Muscle of leg (tissue), 11 donors: ENCODE data around the gene SEMA3E. TPM values are rescaled to one million over a fixed set of nuclear protein-coding genes. Genes with fewer than 3 reads are reported as not detected.
"Not testable (repeated sequence)": the region's sequence is repeated elsewhere in the genome, so short reads cannot be mapped to it uniquely, and the experiment has no call there.

Experiments used
- DNase-seq: peaks from one replicate; pipeline ENCODE4 v3.0.0; 2013
- H3K27ac ChIP-seq: one replicate; pipeline ENCODE4 v1.5.1; 2013; ENCODE audit warnings: mild to moderate bottlenecking, low read length, control low read depth
- H3K27me3 ChIP-seq: one replicate; pipeline ENCODE4 v1.6.1; 2013; ENCODE audit warnings: low read length; ENCODE audit not compliant: control insufficient read depth, insufficient read depth
- H3K36me3 ChIP-seq: one replicate; pipeline ENCODE4 v1.6.1; 2013; ENCODE audit warnings: low read length; ENCODE audit not compliant: control insufficient read depth, insufficient read depth
- H3K4me1 ChIP-seq: one replicate; pipeline ENCODE4 v1.6.1; 2013; ENCODE audit warnings: low read length; ENCODE audit not compliant: control insufficient read depth, insufficient read depth
- H3K4me3 ChIP-seq: one replicate; pipeline ENCODE4 v1.5.1; 2013; ENCODE audit warnings: low read length, control low read depth
- H3K9me3 ChIP-seq: replicated peaks from 2 replicates; pipeline ENCODE4 v1.6.1; 2013; ENCODE audit warnings: low read depth, low read length; ENCODE audit not compliant: control insufficient read depth
- WGBS: methylation state at CpG from one replicate; pipeline ENCODE4 v1.1.5; 2013; ENCODE audit warnings: missing lambda C conversion rate; ENCODE audit not compliant: insufficient coverage; 5-methylcytosine and 5-hydroxymethylcytosine counted together
- polyA plus RNA-seq, 8 donors: library from polyadenylated mRNA; unstranded; fragments of 120-200 nt; gene quantifications; one replicate each; pipeline versions ENCODE4 v1.2.1 to v1.2.3, GENCODE V29; 2013; ENCODE audit warnings: inconsistent platforms in 1 of 8, low replicate concordance in 1 of 8; ENCODE audit not compliant: insufficient read length in 8 of 8, insufficient read depth in 1 of 8
- total RNA-seq: library from RNA; stranded (reverse); fragments of 120-200 nt; gene quantifications from one replicate; pipeline ENCODE4 v1.2.4, GENCODE V29; 2013

Gene SEMA3E
- total and polyA plus RNA-seq, 9 donors = 2.2 to 5.8 (median 3.8) TPM

DNA sequence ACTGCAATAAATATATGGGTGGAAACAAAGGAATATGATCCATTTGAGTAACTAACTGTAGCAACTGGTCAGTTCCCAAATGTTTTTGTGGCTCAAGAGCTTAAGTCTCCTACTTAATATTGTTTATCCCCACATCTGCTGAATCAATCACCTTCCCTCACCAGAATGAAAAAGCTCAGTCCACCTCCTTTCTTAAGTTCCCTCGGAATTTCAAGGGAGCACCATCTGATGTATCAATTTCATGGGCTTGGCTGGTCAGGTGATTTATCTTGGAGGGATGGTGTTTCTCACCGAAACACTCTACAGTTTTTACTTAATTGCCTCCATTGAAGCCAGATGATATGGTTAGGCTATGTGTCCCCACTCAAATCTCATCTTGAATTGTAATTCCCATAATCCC lies 176.6 kb downstream of the SEMA3E start:
- H3K4me1 ChIP-seq = no peaks in the 10 kb centered on the region
- no peaks in the 10 kb centered on the region for H3K36me3 ChIP-seq
- no peaks in the 10 kb centered on the region for H3K9me3 ChIP-seq
- DNase-seq = no peak
- H3K4me3 ChIP-seq = no peak overlapping the region
- no peaks in the 10 kb centered on the region for H3K27me3 ChIP-seq
- H3K27ac ChIP-seq = no peak overlapping the region
- WGBS = no CpG with 5 or more reads among the region's 2 CpGs

- no peak for DNase-seq
- Histone ChIP-seq H3K4me3 (no peak overlapping the region), H3K36me3 (no peaks in the 10 kb centered on the region), H3K4me1 (no peaks in the 10 kb centered on the region), H3K27me3 (no peaks in the 10 kb centered on the region), H3K9me3 (no peaks in the 10 kb centered on the region), H3K27ac (no peak overlapping the region)
- WGBS = no CpG with 5 or more reads among the region's 3 CpGs
Observed at GRCh38 chr7:83469491-83469890, 179.4 kb downstream of the SEMA3E start.

DNA sequence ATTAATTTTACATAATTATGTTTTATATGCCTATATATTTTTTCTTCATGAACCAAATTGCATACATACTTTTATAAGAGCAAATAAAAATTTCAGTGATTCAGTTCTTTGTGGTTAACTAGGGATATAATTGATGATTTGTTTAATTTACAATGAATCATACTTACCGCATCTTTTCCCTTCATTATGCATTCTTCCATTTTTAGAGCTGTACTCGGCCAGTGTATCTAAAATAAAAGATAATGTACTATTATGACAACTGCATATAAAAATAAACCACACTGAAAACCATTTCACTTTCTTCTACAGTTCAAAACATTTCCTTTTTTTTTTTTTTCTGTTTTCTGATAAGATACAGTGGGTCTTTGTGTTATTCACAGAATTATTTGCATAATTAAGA lies 179.9 kb downstream of the SEMA3E start:
- no peaks in the 10 kb centered on the region for H3K9me3 ChIP-seq
- no CpG with 5 or more reads among the region's 2 CpGs for WGBS
- H3K27ac ChIP-seq = no peak overlapping the region
- H3K4me3 ChIP-seq = no peak overlapping the region
- no peaks in the 10 kb centered on the region for H3K27me3 ChIP-seq
- no peaks in the 10 kb centered on the region for H3K4me1 ChIP-seq
- DNase-seq = no peak
- H3K36me3 ChIP-seq = no peaks in the 10 kb centered on the region

GRCh38 chr7:83468251-83468739 lies 180.6 kb downstream of the SEMA3E start:
- Histone ChIP-seq H3K4me1 (no peaks in the 10 kb centered on the region), H3K27me3 (no peaks in the 10 kb centered on the region), H3K27ac (no peak overlapping the region), H3K9me3 (no peaks in the 10 kb centered on the region), H3K4me3 (no peak overlapping the region), H3K36me3 (no peaks in the 10 kb centered on the region)
- peak; percentile 53 for DNase-seq
- no CpG with 5 or more reads among the region's 2 CpGs for WGBS

- Histone ChIP-seq H3K9me3 (no peaks in the 10 kb centered on the region), H3K4me1 (no peaks in the 10 kb centered on the region), H3K4me3 (no peak overlapping the region), H3K36me3 (no peaks in the 10 kb centered on the region), H3K27ac (no peak overlapping the region), H3K27me3 (no peaks in the 10 kb centered on the region)
- no CpG with 5 or more reads among the region's 4 CpGs for WGBS
- no peak for DNase-seq
Observed at GRCh38 chr7:83467493-83467892, 181.4 kb downstream of the SEMA3E start.

GRCh38 chr7:83466956-83467355 lies 182.0 kb downstream of the SEMA3E start:
- DNase-seq = no peak
- Histone ChIP-seq H3K4me3 (no peak overlapping the region), H3K4me1 (no peaks in the 10 kb centered on the region), H3K27ac (no peak overlapping the region), H3K27me3 (no peaks in the 10 kb centered on the region), H3K9me3 (no peaks in the 10 kb centered on the region), H3K36me3 (no peaks in the 10 kb centered on the region)
- 60% methylated on average over 1 of the region's 2 CpGs for WGBS

- Histone ChIP-seq H3K36me3 (no peaks in the 10 kb centered on the region), H3K27ac (no peak overlapping the region), H3K27me3 (no peaks in the 10 kb centered on the region), H3K9me3 (no peaks in the 10 kb centered on the region), H3K4me1 (no peaks in the 10 kb centered on the region), H3K4me3 (no peak overlapping the region)
- DNase-seq = no peak
- WGBS = no CpG with 5 or more reads among the region's 4 CpGs
Observed at GRCh38 chr7:83466187-83466923, 182.6 kb downstream of the SEMA3E start.

DNA sequence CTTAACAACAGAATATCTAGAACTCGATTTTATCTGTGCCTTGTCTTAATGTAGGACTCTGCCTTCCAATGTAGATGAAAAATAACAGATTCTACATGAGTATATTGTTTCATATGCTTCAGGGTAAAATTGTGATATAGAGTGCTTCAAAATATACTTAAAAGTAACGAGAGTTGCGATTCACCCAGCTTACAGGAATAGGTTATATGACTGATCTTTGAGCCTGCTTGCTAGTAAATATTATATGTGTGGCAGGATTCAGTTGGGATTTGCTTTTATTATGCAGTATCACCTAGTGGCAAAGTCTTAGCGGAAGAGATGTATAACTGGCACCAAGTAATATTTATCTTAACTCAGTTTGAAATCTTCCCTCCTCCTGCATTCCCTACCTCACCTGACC lies 183.3 kb downstream of the SEMA3E start:
- H3K4me3 ChIP-seq = no peak overlapping the region
- no CpG with 5 or more reads among the region's 4 CpGs for WGBS
- no peaks in the 10 kb centered on the region for H3K4me1 ChIP-seq
- no peaks in the 10 kb centered on the region for H3K27me3 ChIP-seq
- H3K9me3 ChIP-seq = no peaks in the 10 kb centered on the region
- no peak for DNase-seq
- H3K36me3 ChIP-seq = no peaks in the 10 kb centered on the region
- H3K27ac ChIP-seq = no peak overlapping the region

DNA sequence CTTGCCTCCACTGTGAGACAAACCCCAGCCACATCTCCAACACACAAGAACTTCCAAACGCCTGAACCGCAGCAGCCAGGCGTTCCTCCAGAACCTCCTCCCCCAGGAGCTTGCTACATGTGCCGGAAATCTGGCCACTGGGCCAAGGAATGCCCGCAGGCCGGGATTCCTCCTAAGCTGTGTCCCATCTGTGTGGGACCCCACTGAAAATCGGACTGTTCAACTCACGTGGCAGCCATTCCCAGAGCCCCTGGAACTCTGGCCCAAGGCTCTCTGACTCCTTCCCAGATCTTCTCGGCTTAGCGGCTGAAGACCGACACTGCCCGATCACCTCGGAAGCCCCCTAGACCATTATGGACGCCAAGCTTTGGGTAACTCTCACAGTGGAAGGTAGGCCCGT lies 187.1 kb downstream of the SEMA3E start:
- H3K27ac ChIP-seq, H3K4me1 ChIP-seq, H3K9me3 ChIP-seq, DNase-seq, H3K4me3 ChIP-seq, H3K36me3 ChIP-seq, H3K27me3 ChIP-seq: not testable (repeated sequence)
- 55% methylated on average over 5 of the region's 15 CpGs for WGBS

- not testable (repeated sequence) for H3K4me1 ChIP-seq
Observed at GRCh38 chr7:83459930-83460653, 188.8 kb downstream of the SEMA3E start.

More at GRCh38 chr7:83459930-83460653, 188.8 kb downstream of the SEMA3E start:
- H3K4me3 ChIP-seq, H3K9me3 ChIP-seq, H3K27ac ChIP-seq, H3K36me3 ChIP-seq, DNase-seq, H3K27me3 ChIP-seq: not testable (repeated sequence)
- 68% methylated on average over 9 of the region's 18 CpGs for WGBS
